SK-N-SH treated with all-trans-retinoic acid at 6 μM for 48 hours (cell line): ENCODE measurements around the gene ELK4.

ENCODE experiments used
- ATAC-seq: fragments of 200-7000 bp; cut with Tn5 transposase; 3 replicates; pipeline ENCODE4 v1.9.1; 2020; ENCODE audit warnings: mild to moderate bottlenecking, moderate library complexity
- ARNTL ChIP-seq: fragments of 450-650 bp; formaldehyde crosslinking; IDR thresholded peaks from 2 replicates; pipeline ENCODE4 v1.5.0; 2020; ENCODE audit warnings: low read depth, mild to moderate bottlenecking, moderate library complexity, borderline replicate concordance
- BACH2 ChIP-seq: fragments of 250-450 bp; sonication (Bioruptor Pico); IDR thresholded peaks from 2 replicates; pipeline ENCODE4 v1.9.0; 2021; ENCODE audit warnings: mild to moderate bottlenecking, borderline replicate concordance
- CSDC2 ChIP-seq: fragments of 250-450 bp; sonication (Bioruptor Pico); IDR thresholded peaks from 2 replicates; pipeline ENCODE4 v1.5.0; 2020; ENCODE audit warnings: mild to moderate bottlenecking, moderate library complexity
- ESRRG ChIP-seq: fragments of 250-450 bp; sonication (Bioruptor Pico); IDR thresholded peaks from 2 replicates; pipeline ENCODE4 v1.6.1; 2021; ENCODE audit warnings: mild to moderate bottlenecking
- ISL1 ChIP-seq: fragments of 250-450 bp; sonication (Bioruptor Pico); IDR thresholded peaks from 2 replicates; pipeline ENCODE4 v2.1.2; 2022; ENCODE audit warnings: mild to moderate bottlenecking, moderate library complexity
- OSR1 ChIP-seq: fragments of 250-450 bp; sonication (Bioruptor Pico); IDR thresholded peaks from 2 replicates; pipeline ENCODE4 v1.8.0; 2022; ENCODE audit warnings: moderate library complexity, mild to moderate bottlenecking, inconsistent platforms
- PPARA ChIP-seq: fragments of 250-450 bp; sonication (Bioruptor Pico); IDR thresholded peaks from 2 replicates; pipeline ENCODE4 v1.5.0; 2020; ENCODE audit warnings: mild to moderate bottlenecking, borderline replicate concordance
- RARB ChIP-seq: fragments of 250-450 bp; sonication (Bioruptor Pico); IDR thresholded peaks from 2 replicates; pipeline ENCODE4 v1.8.0; 2021; ENCODE audit warnings: mild to moderate bottlenecking, moderate library complexity
- SNAI2 ChIP-seq: fragments of 250-450 bp; sonication (Bioruptor Pico); IDR thresholded peaks from 2 replicates; pipeline ENCODE4 v1.5.0; 2020; ENCODE audit warnings: mild to moderate bottlenecking, moderate library complexity
- TCF4 ChIP-seq: fragments of 250-450 bp; sonication (Bioruptor Pico); IDR thresholded peaks from 2 replicates; pipeline ENCODE4 v1.8.0; 2021; ENCODE audit warnings: mild to moderate bottlenecking, moderate library complexity, borderline replicate concordance
- TOX ChIP-seq: fragments of 250-450 bp; sonication (Bioruptor Pico); IDR thresholded peaks from 2 replicates; pipeline ENCODE4 v1.8.0; 2021; ENCODE audit warnings: mild to moderate bottlenecking, moderate library complexity, borderline replicate concordance
- ZC3H10 ChIP-seq: fragments of 250-450 bp; sonication (Bioruptor Pico); IDR thresholded peaks from 2 replicates; pipeline ENCODE4 v1.5.1; 2021; ENCODE audit warnings: mild to moderate bottlenecking, moderate library complexity
- ZFP3 ChIP-seq: fragments of 250-450 bp; sonication (Bioruptor Pico); IDR thresholded peaks from 2 replicates; pipeline ENCODE4 v1.5.0; 2020; ENCODE audit warnings: mild to moderate bottlenecking, moderate library complexity
- ZFP30 ChIP-seq: fragments of 450-650 bp; formaldehyde crosslinking; IDR thresholded peaks from 2 replicates; pipeline ENCODE4 v1.5.0; 2022; ENCODE audit warnings: mild to moderate bottlenecking, moderate library complexity
- ZNF565 ChIP-seq: fragments of 450-650 bp; formaldehyde crosslinking; conservative IDR thresholded peaks from 2 replicates; pipeline ENCODE4 v1.5.0; 2020; ENCODE audit warnings: low read depth, mild to moderate bottlenecking, moderate library complexity
- ZNF70 ChIP-seq: fragments of 450-650 bp; formaldehyde crosslinking; IDR thresholded peaks from 2 replicates; pipeline ENCODE4 v1.5.0; 2020; ENCODE audit warnings: mild to moderate bottlenecking, moderate library complexity
- ZNF8 ChIP-seq: fragments of 450-650 bp; formaldehyde crosslinking; IDR thresholded peaks from 2 replicates; pipeline ENCODE4 v1.5.0; 2020; ENCODE audit warnings: mild to moderate bottlenecking, moderate library complexity
- TF ChIP-seq, protein P1 (sequence below): fragments of 250-450 bp; sonication (Bioruptor Pico); IDR thresholded peaks from 2 replicates; pipeline ENCODE4 v1.5.1; 2020; ENCODE audit warnings: low read depth, mild to moderate bottlenecking, moderate library complexity
- TF ChIP-seq, protein P2 (sequence below): fragments of 250-450 bp; sonication (Bioruptor Pico); IDR thresholded peaks from 2 replicates; pipeline ENCODE4 v1.8.0; 2020; ENCODE audit warnings: mild to moderate bottlenecking, moderate library complexity, borderline replicate concordance
- TF ChIP-seq, protein P3 (sequence below): fragments of 250-450 bp; sonication (Bioruptor Pico); IDR thresholded peaks from 2 replicates; pipeline ENCODE4 v1.5.0; 2020; ENCODE audit warnings: mild to moderate bottlenecking, moderate library complexity
- TF ChIP-seq, protein P4 (sequence below): fragments of 250-450 bp; sonication (Bioruptor Pico); IDR thresholded peaks from 2 replicates; pipeline ENCODE4 v1.5.1; 2021; ENCODE audit warnings: mild to moderate bottlenecking, moderate library complexity
- TF ChIP-seq, protein P5 (sequence below): fragments of 250-450 bp; sonication (Bioruptor Pico); IDR thresholded peaks from 2 replicates; pipeline ENCODE4 v1.8.0; 2021; ENCODE audit warnings: low read depth, mild to moderate bottlenecking, moderate library complexity, borderline replicate concordance

ELK4 gene

DNA sequence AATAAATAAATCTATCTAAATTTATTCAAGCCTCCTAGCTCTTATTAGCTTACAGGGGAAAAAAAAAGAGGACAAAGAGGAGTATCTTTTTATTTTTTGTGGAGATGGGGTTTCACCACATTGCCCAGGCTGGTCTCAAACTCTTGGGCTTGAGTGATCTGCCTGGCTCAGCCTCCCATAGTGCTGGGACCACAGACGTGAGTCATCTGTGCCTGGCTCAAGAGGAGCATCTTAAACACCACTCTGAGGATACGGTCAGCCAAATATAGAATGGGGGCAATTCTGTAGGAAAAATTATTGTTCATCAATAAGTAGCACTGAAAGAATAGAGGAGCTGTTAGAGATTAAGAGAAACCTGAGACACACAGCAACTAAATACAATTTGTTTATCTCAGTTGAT is 24.4 kb upstream of the ELK4 start (continued):
- TF ChIP-seq, protein P1, sequence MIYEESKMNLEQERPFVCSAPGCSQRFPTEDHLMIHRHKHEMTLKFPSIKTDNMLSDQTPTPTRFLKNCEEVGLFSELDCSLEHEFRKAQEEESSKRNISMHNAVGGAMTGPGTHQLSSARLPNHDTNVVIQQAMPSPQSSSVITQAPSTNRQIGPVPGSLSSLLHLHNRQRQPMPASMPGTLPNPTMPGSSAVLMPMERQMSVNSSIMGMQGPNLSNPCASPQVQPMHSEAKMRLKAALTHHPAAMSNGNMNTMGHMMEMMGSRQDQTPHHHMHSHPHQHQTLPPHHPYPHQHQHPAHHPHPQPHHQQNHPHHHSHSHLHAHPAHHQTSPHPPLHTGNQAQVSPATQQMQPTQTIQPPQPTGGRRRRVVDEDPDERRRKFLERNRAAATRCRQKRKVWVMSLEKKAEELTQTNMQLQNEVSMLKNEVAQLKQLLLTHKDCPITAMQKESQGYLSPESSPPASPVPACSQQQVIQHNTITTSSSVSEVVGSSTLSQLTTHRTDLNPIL, result no peak
- TF ChIP-seq ARNTL (CRISPR knock-in tag) (no peak), ZFP3 (CRISPR knock-in tag) (no peak), ZNF565 (CRISPR knock-in tag) (no peak)

DNA sequence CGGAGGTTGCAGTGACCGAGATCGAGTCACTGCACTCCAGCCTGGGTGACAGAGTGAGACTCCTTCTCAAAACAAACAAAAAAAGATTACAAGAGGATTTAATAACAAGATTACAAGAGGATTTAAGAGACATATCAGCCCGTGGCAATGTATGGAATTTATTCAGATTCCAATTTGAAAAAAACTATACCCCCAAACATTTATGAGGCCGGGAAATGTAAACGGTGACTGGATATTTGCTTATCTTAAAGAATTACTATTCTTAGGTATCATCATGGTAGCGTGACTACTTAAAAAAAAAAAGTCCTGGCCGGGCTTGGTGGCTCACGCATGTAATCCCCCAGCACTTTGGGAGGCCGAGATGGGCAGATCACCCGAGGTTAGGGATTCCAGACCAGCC is 21.2 kb upstream of the ELK4 start:
- TF ChIP-seq PPARA (CRISPR knock-in tag) (no peak), ISL1 (no peak), ZNF565 (CRISPR knock-in tag) (no peak), ZFP3 (CRISPR knock-in tag) (no peak), TOX (CRISPR knock-in tag) (no peak), SNAI2 (no peak), ESRRG (CRISPR knock-in tag) (no peak), CSDC2 (CRISPR knock-in tag) (no peak), ARNTL (CRISPR knock-in tag) (no peak), TCF4 (no peak), ZNF8 (CRISPR knock-in tag) (no peak), OSR1 (CRISPR knock-in tag) (no peak), ZC3H10 (no peak), ZNF70 (CRISPR knock-in tag) (no peak), ZFP30 (CRISPR knock-in tag) (no peak), BACH2 (no peak)
- TF ChIP-seq, protein P2, sequence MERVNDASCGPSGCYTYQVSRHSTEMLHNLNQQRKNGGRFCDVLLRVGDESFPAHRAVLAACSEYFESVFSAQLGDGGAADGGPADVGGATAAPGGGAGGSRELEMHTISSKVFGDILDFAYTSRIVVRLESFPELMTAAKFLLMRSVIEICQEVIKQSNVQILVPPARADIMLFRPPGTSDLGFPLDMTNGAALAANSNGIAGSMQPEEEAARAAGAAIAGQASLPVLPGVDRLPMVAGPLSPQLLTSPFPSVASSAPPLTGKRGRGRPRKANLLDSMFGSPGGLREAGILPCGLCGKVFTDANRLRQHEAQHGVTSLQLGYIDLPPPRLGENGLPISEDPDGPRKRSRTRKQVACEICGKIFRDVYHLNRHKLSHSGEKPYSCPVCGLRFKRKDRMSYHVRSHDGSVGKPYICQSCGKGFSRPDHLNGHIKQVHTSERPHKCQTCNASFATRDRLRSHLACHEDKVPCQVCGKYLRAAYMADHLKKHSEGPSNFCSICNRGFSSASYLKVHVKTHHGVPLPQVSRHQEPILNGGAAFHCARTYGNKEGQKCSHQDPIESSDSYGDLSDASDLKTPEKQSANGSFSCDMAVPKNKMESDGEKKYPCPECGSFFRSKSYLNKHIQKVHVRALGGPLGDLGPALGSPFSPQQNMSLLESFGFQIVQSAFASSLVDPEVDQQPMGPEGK (CRISPR knock-in tag), result no peak
- TF ChIP-seq, protein P3, sequence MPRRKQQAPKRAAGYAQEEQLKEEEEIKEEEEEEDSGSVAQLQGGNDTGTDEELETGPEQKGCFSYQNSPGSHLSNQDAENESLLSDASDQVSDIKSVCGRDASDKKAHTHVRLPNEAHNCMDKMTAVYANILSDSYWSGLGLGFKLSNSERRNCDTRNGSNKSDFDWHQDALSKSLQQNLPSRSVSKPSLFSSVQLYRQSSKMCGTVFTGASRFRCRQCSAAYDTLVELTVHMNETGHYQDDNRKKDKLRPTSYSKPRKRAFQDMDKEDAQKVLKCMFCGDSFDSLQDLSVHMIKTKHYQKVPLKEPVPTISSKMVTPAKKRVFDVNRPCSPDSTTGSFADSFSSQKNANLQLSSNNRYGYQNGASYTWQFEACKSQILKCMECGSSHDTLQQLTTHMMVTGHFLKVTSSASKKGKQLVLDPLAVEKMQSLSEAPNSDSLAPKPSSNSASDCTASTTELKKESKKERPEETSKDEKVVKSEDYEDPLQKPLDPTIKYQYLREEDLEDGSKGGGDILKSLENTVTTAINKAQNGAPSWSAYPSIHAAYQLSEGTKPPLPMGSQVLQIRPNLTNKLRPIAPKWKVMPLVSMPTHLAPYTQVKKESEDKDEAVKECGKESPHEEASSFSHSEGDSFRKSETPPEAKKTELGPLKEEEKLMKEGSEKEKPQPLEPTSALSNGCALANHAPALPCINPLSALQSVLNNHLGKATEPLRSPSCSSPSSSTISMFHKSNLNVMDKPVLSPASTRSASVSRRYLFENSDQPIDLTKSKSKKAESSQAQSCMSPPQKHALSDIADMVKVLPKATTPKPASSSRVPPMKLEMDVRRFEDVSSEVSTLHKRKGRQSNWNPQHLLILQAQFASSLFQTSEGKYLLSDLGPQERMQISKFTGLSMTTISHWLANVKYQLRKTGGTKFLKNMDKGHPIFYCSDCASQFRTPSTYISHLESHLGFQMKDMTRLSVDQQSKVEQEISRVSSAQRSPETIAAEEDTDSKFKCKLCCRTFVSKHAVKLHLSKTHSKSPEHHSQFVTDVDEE (CRISPR knock-in tag), result no peak
- TF ChIP-seq, protein P4, sequence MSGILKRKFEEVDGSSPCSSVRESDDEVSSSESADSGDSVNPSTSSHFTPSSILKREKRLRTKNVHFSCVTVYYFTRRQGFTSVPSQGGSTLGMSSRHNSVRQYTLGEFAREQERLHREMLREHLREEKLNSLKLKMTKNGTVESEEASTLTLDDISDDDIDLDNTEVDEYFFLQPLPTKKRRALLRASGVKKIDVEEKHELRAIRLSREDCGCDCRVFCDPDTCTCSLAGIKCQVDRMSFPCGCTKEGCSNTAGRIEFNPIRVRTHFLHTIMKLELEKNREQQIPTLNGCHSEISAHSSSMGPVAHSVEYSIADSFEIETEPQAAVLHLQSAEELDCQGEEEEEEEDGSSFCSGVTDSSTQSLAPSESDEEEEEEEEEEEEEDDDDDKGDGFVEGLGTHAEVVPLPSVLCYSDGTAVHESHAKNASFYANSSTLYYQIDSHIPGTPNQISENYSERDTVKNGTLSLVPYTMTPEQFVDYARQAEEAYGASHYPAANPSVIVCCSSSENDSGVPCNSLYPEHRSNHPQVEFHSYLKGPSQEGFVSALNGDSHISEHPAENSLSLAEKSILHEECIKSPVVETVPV (CRISPR knock-in tag), result no peak
- TF ChIP-seq, protein P5, sequence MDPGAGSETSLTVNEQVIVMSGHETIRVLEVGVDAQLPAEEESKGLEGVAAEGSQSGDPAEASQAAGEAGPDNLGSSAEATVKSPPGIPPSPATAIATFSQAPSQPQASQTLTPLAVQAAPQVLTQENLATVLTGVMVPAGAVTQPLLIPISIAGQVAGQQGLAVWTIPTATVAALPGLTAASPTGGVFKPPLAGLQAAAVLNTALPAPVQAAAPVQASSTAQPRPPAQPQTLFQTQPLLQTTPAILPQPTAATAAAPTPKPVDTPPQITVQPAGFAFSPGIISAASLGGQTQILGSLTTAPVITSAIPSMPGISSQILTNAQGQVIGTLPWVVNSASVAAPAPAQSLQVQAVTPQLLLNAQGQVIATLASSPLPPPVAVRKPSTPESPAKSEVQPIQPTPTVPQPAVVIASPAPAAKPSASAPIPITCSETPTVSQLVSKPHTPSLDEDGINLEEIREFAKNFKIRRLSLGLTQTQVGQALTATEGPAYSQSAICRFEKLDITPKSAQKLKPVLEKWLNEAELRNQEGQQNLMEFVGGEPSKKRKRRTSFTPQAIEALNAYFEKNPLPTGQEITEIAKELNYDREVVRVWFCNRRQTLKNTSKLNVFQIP (CRISPR knock-in tag), result no peak
- ATAC-seq, result no peak

DNA sequence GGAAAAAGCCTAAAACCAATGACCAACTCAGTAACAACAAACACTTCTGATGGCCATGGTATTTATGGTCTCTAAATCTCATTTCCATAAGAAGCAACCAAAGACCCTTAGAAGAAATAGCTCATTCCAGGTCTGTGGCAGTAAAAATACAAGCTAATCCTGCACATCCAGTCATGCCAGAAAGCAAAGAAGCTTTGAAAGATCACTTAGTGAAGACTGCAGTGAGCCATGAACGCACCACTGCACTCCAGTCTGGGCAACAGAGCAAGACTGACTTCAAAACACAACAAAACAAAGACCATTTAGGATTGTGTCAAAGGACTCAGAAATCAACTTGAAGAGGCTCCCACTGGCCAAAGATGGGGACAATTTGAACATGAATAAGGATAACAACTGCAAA is 18.4 kb upstream of the ELK4 start:
- TF ChIP-seq RARB (CRISPR knock-in tag), result no peak
- TF ChIP-seq, all 23 proteins: peak for 0
- ATAC-seq, result no peak

DNA sequence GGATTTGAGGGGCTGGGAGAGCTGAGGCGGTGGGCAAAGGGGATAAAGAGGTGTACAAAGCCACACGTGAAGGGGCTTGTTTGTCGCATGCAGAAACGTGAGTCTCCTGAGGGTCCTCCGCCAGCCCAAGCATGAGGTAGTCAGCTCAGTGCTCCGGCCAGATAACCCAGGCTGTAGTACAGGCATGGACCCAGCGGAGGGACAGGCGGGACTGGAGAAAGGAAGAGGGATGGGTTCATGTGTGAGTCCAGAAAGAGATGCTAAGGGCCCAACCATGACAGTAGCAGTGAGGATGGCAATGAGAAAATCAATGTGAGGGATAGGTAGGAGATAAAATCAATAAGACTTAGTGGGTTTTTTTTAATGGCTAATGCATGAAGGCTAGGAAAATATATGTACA is 13.7 kb upstream of the ELK4 start:
- ATAC-seq, result no peak
- no peak for TF ChIP-seq TCF4
- no peak for TF ChIP-seq RARB (CRISPR knock-in tag)
- no peak for TF ChIP-seq BACH2
- TF ChIP-seq, protein P3 (CRISPR knock-in tag), result no peak
- TF ChIP-seq ISL1, result no peak
- TF ChIP-seq, protein P2 (CRISPR knock-in tag), result no peak
- no peak for TF ChIP-seq ESRRG (CRISPR knock-in tag)
- no peak for TF ChIP-seq SNAI2
